ENCODE data around the gene ATP2B2. TPM values are rescaled to one million over a fixed set of nuclear protein-coding genes. Genes with fewer than 3 reads are reported as not detected.

Gene ATP2B2
- total and polyA plus RNA-seq, 2 experiments from 2014 or later: 0.42 to 0.63 TPM

DNA sequence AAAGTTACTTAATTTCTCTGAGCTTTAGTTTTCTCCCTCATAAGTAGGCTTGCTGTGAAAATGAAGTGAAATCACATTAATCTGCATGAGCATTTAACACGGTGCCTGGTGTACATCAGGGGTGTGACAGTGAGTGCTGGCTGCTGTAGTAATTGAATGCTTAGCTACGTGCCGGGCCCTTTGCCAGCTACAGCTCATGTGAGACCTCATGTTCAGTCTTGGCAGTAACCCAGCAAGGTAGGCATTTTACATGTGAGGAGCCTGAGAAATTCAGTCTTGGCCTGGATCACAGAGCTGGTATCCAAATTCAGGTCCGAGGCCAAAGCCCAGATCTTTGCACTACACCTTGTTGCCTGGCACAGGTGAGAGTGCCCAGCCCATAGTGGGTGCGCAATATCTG, 221.7 kb downstream of the ATP2B2 start:
- no peaks in the 10 kb centered on the region for H3K9me2 ChIP-seq (ENCODE audit: insufficient read depth)
- Mint-ChIP-seq H3K4me3 (no peak overlapping the region), H3K4me1 (peaks cover 15% of the 10 kb centered on the region), H3K27ac (no peak overlapping the region), H3K27me3 (ENCODE audit: insufficient read depth, low read depth, poor library complexity) (peaks cover 10% of the 10 kb centered on the region), H3K9me3 (no peaks in the 10 kb centered on the region), H3K36me3 (ENCODE audit: low read depth) (peaks cover 37% of the 10 kb centered on the region)
- H2AFZ ChIP-seq: no peak overlapping the region
- H4K20me1 ChIP-seq (replicated peaks; ENCODE audit: insufficient read depth): peaks cover 3% of the 10 kb centered on the region; the same call in 1 of the 2 replicates
- no peak for DNase-seq (ENCODE audit: low spot score)
- no peaks in the 10 kb centered on the region for H3K27me3 ChIP-seq (ENCODE audit: insufficient read depth)
- no peak overlapping the region for H3K4me2 ChIP-seq
- H3K36me3 ChIP-seq (ENCODE audit: insufficient read depth): peaks cover 7% of the 10 kb centered on the region; the same call in 1 of the 2 replicates
- TF ChIP-seq, protein P1, sequence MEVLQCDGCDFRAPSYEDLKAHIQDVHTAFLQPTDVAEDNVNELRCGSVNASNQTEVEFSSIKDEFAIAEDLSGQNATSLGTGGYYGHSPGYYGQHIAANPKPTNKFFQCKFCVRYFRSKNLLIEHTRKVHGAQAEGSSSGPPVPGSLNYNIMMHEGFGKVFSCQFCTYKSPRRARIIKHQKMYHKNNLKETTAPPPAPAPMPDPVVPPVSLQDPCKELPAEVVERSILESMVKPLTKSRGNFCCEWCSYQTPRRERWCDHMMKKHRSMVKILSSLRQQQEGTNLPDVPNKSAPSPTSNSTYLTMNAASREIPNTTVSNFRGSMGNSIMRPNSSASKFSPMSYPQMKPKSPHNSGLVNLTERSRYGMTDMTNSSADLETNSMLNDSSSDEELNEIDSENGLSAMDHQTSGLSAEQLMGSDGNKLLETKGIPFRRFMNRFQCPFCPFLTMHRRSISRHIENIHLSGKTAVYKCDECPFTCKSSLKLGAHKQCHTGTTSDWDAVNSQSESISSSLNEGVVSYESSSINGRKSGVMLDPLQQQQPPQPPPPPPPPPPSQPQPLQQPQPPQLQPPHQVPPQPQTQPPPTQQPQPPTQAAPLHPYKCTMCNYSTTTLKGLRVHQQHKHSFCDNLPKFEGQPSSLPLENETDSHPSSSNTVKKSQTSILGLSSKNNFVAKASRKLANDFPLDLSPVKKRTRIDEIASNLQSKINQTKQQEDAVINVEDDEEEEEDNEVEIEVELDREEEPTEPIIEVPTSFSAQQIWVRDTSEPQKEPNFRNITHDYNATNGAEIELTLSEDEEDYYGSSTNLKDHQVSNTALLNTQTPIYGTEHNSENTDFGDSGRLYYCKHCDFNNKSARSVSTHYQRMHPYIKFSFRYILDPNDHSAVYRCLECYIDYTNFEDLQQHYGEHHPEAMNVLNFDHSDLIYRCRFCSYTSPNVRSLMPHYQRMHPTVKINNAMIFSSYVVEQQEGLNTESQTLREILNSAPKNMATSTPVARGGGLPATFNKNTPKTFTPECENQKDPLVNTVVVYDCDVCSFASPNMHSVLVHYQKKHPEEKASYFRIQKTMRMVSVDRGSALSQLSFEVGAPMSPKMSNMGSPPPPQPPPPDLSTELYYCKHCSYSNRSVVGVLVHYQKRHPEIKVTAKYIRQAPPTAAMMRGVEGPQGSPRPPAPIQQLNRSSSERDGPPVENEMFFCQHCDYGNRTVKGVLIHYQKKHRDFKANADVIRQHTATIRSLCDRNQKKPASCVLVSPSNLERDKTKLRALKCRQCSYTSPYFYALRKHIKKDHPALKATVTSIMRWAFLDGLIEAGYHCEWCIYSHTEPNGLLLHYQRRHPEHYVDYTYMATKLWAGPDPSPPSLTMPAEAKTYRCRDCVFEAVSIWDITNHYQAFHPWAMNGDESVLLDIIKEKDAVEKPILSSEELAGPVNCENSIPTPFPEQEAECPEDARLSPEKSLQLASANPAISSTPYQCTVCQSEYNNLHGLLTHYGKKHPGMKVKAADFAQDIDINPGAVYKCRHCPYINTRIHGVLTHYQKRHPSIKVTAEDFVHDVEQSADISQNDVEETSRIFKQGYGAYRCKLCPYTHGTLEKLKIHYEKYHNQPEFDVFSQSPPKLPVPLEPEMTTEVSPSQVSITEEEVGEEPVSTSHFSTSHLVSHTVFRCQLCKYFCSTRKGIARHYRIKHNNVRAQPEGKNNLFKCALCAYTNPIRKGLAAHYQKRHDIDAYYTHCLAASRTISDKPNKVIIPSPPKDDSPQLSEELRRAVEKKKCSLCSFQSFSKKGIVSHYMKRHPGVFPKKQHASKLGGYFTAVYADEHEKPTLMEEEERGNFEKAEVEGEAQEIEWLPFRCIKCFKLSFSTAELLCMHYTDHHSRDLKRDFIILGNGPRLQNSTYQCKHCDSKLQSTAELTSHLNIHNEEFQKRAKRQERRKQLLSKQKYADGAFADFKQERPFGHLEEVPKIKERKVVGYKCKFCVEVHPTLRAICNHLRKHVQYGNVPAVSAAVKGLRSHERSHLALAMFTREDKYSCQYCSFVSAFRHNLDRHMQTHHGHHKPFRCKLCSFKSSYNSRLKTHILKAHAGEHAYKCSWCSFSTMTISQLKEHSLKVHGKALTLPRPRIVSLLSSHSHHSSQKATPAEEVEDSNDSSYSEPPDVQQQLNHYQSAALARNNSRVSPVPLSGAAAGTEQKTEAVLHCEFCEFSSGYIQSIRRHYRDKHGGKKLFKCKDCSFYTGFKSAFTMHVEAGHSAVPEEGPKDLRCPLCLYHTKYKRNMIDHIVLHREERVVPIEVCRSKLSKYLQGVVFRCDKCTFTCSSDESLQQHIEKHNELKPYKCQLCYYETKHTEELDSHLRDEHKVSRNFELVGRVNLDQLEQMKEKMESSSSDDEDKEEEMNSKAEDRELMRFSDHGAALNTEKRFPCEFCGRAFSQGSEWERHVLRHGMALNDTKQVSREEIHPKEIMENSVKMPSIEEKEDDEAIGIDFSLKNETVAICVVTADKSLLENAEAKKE (CRISPR knock-in tag; IDR thresholded peaks at IDR 0.05): no peak
- TF ChIP-seq, protein P2, sequence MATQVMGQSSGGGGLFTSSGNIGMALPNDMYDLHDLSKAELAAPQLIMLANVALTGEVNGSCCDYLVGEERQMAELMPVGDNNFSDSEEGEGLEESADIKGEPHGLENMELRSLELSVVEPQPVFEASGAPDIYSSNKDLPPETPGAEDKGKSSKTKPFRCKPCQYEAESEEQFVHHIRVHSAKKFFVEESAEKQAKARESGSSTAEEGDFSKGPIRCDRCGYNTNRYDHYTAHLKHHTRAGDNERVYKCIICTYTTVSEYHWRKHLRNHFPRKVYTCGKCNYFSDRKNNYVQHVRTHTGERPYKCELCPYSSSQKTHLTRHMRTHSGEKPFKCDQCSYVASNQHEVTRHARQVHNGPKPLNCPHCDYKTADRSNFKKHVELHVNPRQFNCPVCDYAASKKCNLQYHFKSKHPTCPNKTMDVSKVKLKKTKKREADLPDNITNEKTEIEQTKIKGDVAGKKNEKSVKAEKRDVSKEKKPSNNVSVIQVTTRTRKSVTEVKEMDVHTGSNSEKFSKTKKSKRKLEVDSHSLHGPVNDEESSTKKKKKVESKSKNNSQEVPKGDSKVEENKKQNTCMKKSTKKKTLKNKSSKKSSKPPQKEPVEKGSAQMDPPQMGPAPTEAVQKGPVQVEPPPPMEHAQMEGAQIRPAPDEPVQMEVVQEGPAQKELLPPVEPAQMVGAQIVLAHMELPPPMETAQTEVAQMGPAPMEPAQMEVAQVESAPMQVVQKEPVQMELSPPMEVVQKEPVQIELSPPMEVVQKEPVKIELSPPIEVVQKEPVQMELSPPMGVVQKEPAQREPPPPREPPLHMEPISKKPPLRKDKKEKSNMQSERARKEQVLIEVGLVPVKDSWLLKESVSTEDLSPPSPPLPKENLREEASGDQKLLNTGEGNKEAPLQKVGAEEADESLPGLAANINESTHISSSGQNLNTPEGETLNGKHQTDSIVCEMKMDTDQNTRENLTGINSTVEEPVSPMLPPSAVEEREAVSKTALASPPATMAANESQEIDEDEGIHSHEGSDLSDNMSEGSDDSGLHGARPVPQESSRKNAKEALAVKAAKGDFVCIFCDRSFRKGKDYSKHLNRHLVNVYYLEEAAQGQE (IDR thresholded peaks at IDR 0.05; ENCODE audit: unreplicated experiment): no peak
- TF ChIP-seq JUNB (IDR thresholded peaks at IDR 0.05; ENCODE audit: unreplicated experiment): no peak
- TF ChIP-seq POLR2AphosphoS5 (IDR thresholded peaks at IDR 0.05; ENCODE audit: low read depth): no peak
- TF ChIP-seq EZH2phosphoT487 (IDR thresholded peaks at IDR 0.05; ENCODE audit: unreplicated experiment): no peak
- no peak for TF ChIP-seq STAT1 (IDR thresholded peaks at IDR 0.05; ENCODE audit: unreplicated experiment)
- no peak for TF ChIP-seq ZNF114 (CRISPR knock-in tag; IDR thresholded peaks at IDR 0.05)
- no peak for TF ChIP-seq ZNF331 (CRISPR knock-in tag; IDR thresholded peaks at IDR 0.05; ENCODE audit: low read depth)
- TF ChIP-seq, protein P3, sequence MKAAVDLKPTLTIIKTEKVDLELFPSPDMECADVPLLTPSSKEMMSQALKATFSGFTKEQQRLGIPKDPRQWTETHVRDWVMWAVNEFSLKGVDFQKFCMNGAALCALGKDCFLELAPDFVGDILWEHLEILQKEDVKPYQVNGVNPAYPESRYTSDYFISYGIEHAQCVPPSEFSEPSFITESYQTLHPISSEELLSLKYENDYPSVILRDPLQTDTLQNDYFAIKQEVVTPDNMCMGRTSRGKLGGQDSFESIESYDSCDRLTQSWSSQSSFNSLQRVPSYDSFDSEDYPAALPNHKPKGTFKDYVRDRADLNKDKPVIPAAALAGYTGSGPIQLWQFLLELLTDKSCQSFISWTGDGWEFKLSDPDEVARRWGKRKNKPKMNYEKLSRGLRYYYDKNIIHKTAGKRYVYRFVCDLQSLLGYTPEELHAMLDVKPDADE (IDR thresholded peaks at IDR 0.05): no peak
- TF ChIP-seq NANOG (IDR thresholded peaks at IDR 0.05; ENCODE audit: borderline replicate concordance): no peak
- no peak for TF ChIP-seq CREB1 (CRISPR knock-in tag; IDR thresholded peaks at IDR 0.05; ENCODE audit: low read depth)
- no peak for TF ChIP-seq EZH2 (IDR thresholded peaks at IDR 0.05; ENCODE audit: low read depth, unreplicated experiment)
- TF ChIP-seq, protein P4, sequence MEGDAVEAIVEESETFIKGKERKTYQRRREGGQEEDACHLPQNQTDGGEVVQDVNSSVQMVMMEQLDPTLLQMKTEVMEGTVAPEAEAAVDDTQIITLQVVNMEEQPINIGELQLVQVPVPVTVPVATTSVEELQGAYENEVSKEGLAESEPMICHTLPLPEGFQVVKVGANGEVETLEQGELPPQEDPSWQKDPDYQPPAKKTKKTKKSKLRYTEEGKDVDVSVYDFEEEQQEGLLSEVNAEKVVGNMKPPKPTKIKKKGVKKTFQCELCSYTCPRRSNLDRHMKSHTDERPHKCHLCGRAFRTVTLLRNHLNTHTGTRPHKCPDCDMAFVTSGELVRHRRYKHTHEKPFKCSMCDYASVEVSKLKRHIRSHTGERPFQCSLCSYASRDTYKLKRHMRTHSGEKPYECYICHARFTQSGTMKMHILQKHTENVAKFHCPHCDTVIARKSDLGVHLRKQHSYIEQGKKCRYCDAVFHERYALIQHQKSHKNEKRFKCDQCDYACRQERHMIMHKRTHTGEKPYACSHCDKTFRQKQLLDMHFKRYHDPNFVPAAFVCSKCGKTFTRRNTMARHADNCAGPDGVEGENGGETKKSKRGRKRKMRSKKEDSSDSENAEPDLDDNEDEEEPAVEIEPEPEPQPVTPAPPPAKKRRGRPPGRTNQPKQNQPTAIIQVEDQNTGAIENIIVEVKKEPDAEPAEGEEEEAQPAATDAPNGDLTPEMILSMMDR (conservative IDR thresholded peaks at IDR 0.05; ENCODE audit: low read depth in 2 of 2): no peak
- H3K4me3 ChIP-seq: no peak overlapping the region
- no peaks in the 10 kb centered on the region for H3K79me2 ChIP-seq (replicated peaks; ENCODE audit: insufficient read depth)
- no peaks in the 10 kb centered on the region for H3F3A ChIP-seq (replicated peaks; ENCODE audit: low read depth)
- ATAC-seq: no peak
- no peak overlapping the region for H3K27ac ChIP-seq (ENCODE audit: low read depth)
- H3K4me1 ChIP-seq (ENCODE audit: insufficient read depth): peaks cover 8% of the 10 kb centered on the region; the same call in 1 of the 2 replicates

Measured in GM23338 (cell line).